ENCODE results near the gene SMG7. TPM values are rescaled to one million over a fixed set of nuclear protein-coding genes. Genes with fewer than 3 reads are reported as not detected.
"Not testable (repeated sequence)": the region's sequence is repeated elsewhere in the genome, so short reads cannot be mapped to it uniquely, and the experiment has no call there.

The SMG7 gene, protein sequence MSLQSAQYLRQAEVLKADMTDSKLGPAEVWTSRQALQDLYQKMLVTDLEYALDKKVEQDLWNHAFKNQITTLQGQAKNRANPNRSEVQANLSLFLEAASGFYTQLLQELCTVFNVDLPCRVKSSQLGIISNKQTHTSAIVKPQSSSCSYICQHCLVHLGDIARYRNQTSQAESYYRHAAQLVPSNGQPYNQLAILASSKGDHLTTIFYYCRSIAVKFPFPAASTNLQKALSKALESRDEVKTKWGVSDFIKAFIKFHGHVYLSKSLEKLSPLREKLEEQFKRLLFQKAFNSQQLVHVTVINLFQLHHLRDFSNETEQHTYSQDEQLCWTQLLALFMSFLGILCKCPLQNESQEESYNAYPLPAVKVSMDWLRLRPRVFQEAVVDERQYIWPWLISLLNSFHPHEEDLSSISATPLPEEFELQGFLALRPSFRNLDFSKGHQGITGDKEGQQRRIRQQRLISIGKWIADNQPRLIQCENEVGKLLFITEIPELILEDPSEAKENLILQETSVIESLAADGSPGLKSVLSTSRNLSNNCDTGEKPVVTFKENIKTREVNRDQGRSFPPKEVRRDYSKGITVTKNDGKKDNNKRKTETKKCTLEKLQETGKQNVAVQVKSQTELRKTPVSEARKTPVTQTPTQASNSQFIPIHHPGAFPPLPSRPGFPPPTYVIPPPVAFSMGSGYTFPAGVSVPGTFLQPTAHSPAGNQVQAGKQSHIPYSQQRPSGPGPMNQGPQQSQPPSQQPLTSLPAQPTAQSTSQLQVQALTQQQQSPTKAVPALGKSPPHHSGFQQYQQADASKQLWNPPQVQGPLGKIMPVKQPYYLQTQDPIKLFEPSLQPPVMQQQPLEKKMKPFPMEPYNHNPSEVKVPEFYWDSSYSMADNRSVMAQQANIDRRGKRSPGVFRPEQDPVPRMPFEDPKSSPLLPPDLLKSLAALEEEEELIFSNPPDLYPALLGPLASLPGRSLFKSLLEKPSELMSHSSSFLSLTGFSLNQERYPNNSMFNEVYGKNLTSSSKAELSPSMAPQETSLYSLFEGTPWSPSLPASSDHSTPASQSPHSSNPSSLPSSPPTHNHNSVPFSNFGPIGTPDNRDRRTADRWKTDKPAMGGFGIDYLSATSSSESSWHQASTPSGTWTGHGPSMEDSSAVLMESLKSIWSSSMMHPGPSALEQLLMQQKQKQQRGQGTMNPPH
- 47.5 TPM for total RNA-seq
- polyA plus RNA-seq: 23.6 TPM

DNA sequence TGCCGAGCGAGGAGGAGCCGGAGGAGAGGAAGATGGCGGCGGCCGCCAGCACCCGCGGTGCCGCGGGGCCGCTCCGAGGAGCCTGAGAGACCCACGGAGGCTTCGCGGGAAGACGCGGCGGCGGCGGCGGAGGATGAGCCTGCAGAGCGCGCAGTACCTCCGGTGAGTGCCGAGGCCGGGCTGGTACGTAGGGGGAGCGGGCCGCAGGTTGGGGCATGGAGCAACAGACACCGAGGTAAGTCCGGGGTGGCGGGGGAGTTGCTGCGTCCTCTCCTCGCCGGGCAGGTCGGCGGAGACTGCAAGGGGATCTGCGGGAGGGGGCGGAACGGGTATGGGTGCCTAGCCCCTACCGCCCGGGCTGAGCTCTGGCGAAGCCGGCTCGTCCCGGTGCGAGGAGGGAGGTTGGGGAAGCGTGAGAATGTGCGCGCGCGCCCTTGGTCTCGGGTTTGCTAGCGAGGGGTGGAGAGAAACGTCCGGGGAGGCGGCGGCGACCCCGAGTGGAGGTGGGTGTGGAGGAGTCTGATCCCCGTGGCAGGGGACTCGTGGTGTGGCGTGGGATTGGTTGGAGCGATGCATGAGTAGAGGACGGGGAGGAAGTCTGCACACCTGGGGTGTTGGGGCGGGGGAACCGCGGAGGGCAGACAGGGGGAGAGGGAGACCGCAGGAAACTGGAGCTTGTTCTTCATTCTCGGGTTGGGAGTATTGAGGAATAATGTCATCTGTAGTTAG is at the start of gene SMG7:
Gene SMG7, plus strand, starts transcription at position 12 of the 729 bp plus-strand sequence. Its CDS starts 122 bp downstream, at position 134.
- Histone ChIP-seq H3K4me3 (ENCODE audit: low read depth, low read length) (peak within 1 kb of the TSS; percentile 79), H3K27ac (ENCODE audit: low read depth) (peak within 1 kb of the TSS; percentile 97), H3K36me3 (ENCODE audit: insufficient read depth) (no peaks in the 10 kb centered on the region), H3K4me1 (ENCODE audit: insufficient read depth) (peaks cover 1% of the 10 kb centered on the region)
- peak; percentile 6 for DNase-seq (ENCODE audit: extremely low spot score)
- WGBS: under 1% methylated on average over 70 of the region's 70 CpGs

DNA sequence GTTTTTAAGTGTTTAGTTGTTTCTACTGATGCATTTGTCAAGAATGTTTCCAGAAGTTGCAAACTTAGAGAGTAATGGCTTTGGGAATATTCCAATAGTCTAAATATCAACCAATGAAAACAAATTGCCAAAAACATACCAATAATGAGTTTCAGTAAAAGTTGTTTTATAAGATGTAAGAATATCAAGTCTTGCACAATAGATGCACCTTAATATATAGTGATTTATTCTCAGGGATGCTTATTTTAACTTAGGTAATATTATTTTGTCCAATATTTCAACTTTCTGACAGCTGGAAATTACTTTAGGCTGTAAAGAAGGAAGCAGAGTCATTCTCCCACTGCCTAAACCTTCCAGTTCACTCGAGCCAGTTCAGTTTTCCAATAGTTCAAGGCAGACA is 48.8 kb upstream of the SMG7 start:
- no peak overlapping the region for H3K27ac ChIP-seq (ENCODE audit: low read depth)
- H3K4me3 ChIP-seq (ENCODE audit: low read depth, low read length): no peak overlapping the region
- H3K36me3 ChIP-seq (ENCODE audit: insufficient read depth): no peaks in the 10 kb centered on the region
- H3K4me1 ChIP-seq (ENCODE audit: insufficient read depth): no peaks in the 10 kb centered on the region
- DNase-seq (ENCODE audit: extremely low spot score): no peak
- 51% methylated on average over 1 of the region's 1 CpG for WGBS

GRCh38 chr1:183424691-183425090 is 47.6 kb upstream of the SMG7 start:
- no peak overlapping the region for H3K4me3 ChIP-seq (ENCODE audit: low read depth, low read length)

DNA sequence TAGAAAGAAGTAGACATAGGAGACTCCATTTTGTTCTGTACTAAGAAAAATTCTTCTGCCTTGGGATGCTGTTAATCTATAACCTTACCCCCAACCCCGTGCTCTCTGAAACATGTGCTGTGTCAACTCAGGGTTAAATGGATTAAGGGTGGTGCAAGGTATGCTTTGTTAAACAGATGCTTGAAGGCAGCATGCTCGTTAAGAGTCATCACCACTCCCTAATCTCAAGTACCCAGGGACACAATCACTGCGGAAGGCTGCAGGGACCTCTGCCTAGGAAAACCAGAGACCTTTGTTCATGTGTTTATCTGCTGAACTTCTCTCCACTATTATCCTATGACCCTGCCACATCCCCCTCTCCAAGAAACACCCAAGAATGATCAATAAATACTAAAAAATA is 44.7 kb upstream of the SMG7 start:
- DNase-seq (ENCODE audit: extremely low spot score); H3K4me3 ChIP-seq (ENCODE audit: low read depth, low read length); H3K27ac ChIP-seq (ENCODE audit: low read depth); H3K36me3 ChIP-seq (ENCODE audit: insufficient read depth); H3K4me1 ChIP-seq (ENCODE audit: insufficient read depth): not testable (repeated sequence)
- WGBS: 70% methylated on average over 3 of the region's 3 CpGs

More at GRCh38 chr1:183424691-183425090, 47.6 kb upstream of the SMG7 start:
- H3K4me1 ChIP-seq (ENCODE audit: insufficient read depth): no peaks in the 10 kb centered on the region
- H3K27ac ChIP-seq (ENCODE audit: low read depth): no peak overlapping the region
- no peaks in the 10 kb centered on the region for H3K36me3 ChIP-seq (ENCODE audit: insufficient read depth)
- DNase-seq (ENCODE audit: extremely low spot score): no peak

DNA sequence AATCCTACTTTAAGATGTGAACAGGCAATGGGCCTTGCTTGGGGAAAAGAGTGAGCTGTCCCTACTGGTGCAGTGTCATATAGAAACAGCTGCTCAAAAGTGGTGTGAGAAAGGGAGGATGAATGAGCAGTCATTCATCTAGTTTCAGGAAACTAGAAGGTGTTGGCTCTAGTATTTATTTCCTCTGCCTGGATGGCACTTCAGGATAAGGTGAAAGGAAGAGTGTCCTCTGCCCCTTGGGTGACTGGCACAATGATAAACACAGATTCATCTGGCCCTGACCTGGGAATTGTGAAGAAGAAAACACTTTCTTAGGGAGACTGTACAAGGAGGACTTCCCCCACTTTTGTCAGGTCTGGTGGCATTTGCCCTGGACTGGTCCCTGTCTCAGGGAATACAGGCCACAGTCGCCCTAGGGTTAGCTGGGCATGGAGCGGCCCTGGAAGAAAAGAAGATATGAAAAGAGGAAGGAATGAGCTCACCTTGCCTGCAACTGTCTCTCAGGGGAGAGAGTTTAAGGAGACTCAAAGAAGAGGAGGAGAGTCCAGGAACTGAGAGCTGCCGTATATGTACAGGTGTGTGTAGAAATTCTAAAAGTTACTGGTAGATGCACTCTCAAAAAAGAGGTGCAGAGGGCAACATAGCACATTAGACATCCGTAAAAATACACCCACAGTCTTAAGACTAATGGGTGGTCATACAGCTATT is 40.3 kb upstream of the SMG7 start:
- H3K4me3 ChIP-seq (ENCODE audit: low read depth, low read length): no peak overlapping the region
- 88% methylated on average over 4 of the region's 4 CpGs for WGBS
- H3K27ac ChIP-seq (ENCODE audit: low read depth): no peak overlapping the region
- DNase-seq (ENCODE audit: extremely low spot score): no peak
- no peaks in the 10 kb centered on the region for H3K4me1 ChIP-seq (ENCODE audit: insufficient read depth)
- H3K36me3 ChIP-seq (ENCODE audit: insufficient read depth): no peaks in the 10 kb centered on the region

DNA sequence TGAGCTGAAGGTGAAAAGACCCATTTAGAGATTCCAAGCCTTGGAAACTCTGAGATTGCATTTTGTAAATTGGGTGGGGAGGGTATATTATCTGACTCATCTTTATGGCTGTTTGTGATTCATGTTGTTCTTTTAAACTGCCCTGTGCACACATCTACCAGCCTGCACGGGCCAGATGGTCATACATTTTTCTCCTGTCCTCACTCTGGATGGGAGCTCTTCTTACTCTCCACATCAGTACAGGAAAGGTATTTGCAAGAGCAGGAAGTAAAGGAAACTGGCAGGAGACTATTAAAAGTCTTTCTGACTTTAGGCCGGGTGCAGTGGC is 39.8 kb upstream of the SMG7 start:
- Histone ChIP-seq H3K27ac (ENCODE audit: low read depth) (no peak overlapping the region), H3K4me3 (ENCODE audit: low read depth, low read length) (no peak overlapping the region), H3K36me3 (ENCODE audit: insufficient read depth) (no peaks in the 10 kb centered on the region), H3K4me1 (ENCODE audit: insufficient read depth) (no peaks in the 10 kb centered on the region)
- DNase-seq (ENCODE audit: extremely low spot score): no peak
- 58% methylated on average over 2 of the region's 2 CpGs for WGBS

DNA sequence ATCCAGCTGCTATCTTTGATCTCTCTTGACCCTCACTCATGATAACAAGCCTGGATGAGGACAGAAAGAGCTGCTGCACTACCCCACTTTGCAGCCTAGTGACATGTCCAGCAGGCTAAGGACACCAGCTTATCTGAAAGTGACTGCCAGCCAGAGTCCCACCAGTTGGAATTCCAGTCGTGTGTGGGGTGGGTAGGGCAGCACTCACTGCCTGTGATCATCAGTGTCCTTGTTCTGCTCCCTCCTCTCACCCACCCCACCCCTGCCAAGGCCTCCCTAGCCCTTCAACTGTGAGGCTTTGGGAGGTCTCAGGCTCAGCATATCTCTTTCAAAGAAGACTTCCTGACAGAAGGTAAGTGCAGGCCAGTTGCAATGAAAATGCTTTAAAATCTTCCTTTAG is 38.6 kb upstream of the SMG7 start:
- DNase-seq (ENCODE audit: extremely low spot score): no peak
- no peaks in the 10 kb centered on the region for H3K36me3 ChIP-seq (ENCODE audit: insufficient read depth)
- 21% methylated on average over 1 of the region's 1 CpG for WGBS
- no peaks in the 10 kb centered on the region for H3K4me1 ChIP-seq (ENCODE audit: insufficient read depth)
- H3K27ac ChIP-seq (ENCODE audit: low read depth): no peak overlapping the region
- no peak overlapping the region for H3K4me3 ChIP-seq (ENCODE audit: low read depth, low read length)

GRCh38 chr1:183435497-183435896 is 36.8 kb upstream of the SMG7 start:
- H3K36me3 ChIP-seq (ENCODE audit: insufficient read depth): no peaks in the 10 kb centered on the region
- DNase-seq (ENCODE audit: extremely low spot score): no peak
- WGBS: 61% methylated on average over 2 of the region's 2 CpGs
- no peak overlapping the region for H3K27ac ChIP-seq (ENCODE audit: low read depth)
- H3K4me3 ChIP-seq (ENCODE audit: low read depth, low read length): no peak overlapping the region
- H3K4me1 ChIP-seq (ENCODE audit: insufficient read depth): no peaks in the 10 kb centered on the region

DNA sequence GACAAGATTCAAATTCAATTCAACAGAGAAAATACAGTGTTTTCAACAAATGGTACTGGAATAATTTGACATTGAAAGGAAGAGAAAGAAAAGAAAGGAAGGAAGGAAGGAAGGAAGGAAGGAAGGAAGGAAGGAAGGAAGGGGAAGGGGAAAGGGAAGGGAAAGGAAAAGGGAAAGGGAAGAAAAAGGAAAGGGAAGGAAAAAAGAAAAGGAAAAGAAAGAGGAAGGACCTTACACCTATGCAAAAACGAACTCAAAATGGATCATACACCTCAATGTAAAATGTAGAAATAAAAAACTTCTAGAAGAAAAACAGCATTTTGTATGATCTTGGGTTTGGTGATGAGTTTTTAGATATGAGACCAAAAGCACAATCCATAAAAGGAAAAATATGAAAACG is 34.2 kb upstream of the SMG7 start:
- Histone ChIP-seq H3K27ac (ENCODE audit: low read depth) (no peak overlapping the region), H3K4me3 (ENCODE audit: low read depth, low read length) (no peak overlapping the region), H3K36me3 (ENCODE audit: insufficient read depth) (no peaks in the 10 kb centered on the region), H3K4me1 (ENCODE audit: insufficient read depth) (no peaks in the 10 kb centered on the region)
- 84% methylated on average over 2 of the region's 2 CpGs for whole genome bisulfite sequencing
- no peak for DNase-seq (ENCODE audit: extremely low spot score)

DNA sequence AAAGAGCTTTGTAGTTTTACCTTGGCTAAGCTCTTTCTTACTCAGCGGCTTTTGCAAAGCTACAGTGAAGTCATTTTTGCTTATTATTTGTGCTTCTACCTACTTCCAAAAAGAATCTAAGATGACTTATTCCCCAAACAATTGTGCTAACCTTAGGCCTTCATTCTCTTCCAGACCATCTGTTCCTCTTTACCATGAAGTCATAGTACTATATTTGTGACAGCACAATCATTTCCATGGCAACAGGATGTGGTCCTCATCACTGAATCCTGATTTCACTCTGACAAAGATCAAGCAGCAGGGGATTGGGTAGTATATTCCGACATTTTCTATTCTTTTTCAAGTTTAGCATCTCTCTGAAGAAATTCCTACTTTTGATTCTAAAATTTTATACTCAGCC is 29.3 kb upstream of the SMG7 start:
- H3K4me3 ChIP-seq (ENCODE audit: low read depth, low read length): no peak overlapping the region
- WGBS: 87% methylated on average over 2 of the region's 2 CpGs
- H3K4me1 ChIP-seq (ENCODE audit: insufficient read depth): no peaks in the 10 kb centered on the region
- H3K36me3 ChIP-seq (ENCODE audit: insufficient read depth): no peaks in the 10 kb centered on the region
- H3K27ac ChIP-seq (ENCODE audit: low read depth): no peak overlapping the region
- no peak for DNase-seq (ENCODE audit: extremely low spot score)

GRCh38 chr1:183443466-183443865 is 28.8 kb upstream of the SMG7 start:
- 28% methylated on average over 1 of the region's 1 CpG for WGBS
- DNase-seq (ENCODE audit: extremely low spot score): no peak
- Histone ChIP-seq H3K4me1 (ENCODE audit: insufficient read depth) (no peaks in the 10 kb centered on the region), H3K27ac (ENCODE audit: low read depth) (no peak overlapping the region), H3K4me3 (ENCODE audit: low read depth, low read length) (no peak overlapping the region), H3K36me3 (ENCODE audit: insufficient read depth) (no peaks in the 10 kb centered on the region)

DNA sequence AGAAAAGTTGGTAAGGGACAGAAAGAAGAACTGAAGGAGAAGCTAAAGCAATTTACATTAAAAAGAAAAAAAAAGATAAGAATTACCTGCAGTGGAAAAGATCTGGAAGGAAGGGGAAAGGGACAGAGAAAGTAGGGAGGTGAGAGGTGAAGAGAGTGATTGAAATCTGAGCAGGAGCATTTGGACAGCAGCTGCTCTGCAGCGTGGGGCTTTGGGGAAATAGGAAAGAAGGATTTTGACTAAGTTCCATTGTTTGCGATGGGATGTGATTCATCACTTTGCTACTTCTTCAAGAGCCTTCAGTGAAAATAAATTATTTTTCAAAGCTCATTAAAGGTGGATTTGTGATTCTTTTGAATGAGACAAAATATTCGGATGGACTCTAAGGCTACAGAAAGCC is 28.1 kb upstream of the SMG7 start:
- Histone ChIP-seq H3K27ac (ENCODE audit: low read depth) (no peak overlapping the region), H3K4me1 (ENCODE audit: insufficient read depth) (no peaks in the 10 kb centered on the region), H3K36me3 (ENCODE audit: insufficient read depth) (no peaks in the 10 kb centered on the region), H3K4me3 (ENCODE audit: low read depth, low read length) (no peak overlapping the region)
- no peak for DNase-seq (ENCODE audit: extremely low spot score)
- WGBS: 34% methylated on average over 3 of the region's 3 CpGs
